ENCODE data around the gene OR1F1. TPM values are rescaled to one million over a fixed set of nuclear protein-coding genes. Genes with fewer than 3 reads are reported as not detected.

OR1F1 gene
- total and polyA plus RNA-seq, 2 donors (not counting 1 experiment from before 2014, with no cell fraction given), result not detected

DNA sequence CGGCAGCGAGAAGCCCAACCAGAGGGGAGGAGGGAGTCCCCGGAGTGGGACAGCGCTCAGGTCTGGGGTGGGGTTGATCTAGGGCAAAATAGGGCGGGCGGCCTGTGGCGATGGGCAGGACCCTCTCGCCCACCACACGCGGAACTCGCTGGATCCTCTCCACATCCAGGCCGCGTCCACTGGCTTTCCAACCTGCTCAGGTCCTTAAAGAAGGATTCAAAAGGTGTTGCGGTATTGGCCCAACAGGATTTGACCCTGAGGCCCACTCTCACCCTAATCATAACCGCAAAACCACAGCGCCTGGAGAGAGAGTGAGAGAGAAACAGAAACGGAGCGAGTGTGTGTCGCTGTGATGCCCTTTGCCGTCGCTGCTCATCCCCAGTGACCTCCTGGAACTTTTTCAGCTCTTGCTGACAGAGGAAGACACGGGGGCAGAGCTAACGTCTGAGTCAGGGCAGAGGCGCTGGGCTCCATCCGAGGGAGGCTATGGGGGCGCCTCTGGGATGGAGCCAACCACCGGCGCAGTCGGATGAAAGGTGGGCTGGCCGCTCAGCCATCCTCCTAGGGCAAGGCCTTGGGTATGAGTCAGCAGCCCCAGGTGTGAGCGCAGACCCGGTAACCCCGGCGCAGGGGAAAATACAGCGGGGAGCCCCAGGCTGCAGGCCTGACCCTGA lies 16.7 kb upstream of the OR1F1 start:
- Histone ChIP-seq H3K27me3 (replicated peaks in 1 of 4; ENCODE audit: control extremely low read depth in 1 of 4, control insufficient read depth in 3 of 4, insufficient read depth in 4 of 4, low read length in 3 of 4) (peaks cover 0 to 76% (median 52%) of the 10 kb centered on the region in 4 experiments), H4K20me1 (ENCODE audit: control insufficient read depth, insufficient read depth, low read length, poor library complexity, severe bottlenecking) (no peaks in the 10 kb centered on the region), H3K27ac (ENCODE audit: low read length in 2 of 2) (no peak overlapping the region), H2AFZ (ENCODE audit: insufficient read depth, low read depth, low read length, poor library complexity, severe bottlenecking) (peak overlapping the region; percentile 60), H3K4me1 (ENCODE audit: control insufficient read depth in 2 of 2, insufficient read depth in 2 of 2, low read length in 2 of 2) (peaks cover 40 to 47% of the 10 kb centered on the region in 2 donors), H3K79me2 (ENCODE audit: control insufficient read depth, insufficient read depth, low read length) (no peaks in the 10 kb centered on the region), H3K9me3 (ENCODE audit: control extremely low read depth in 1 of 3, control insufficient read depth in 2 of 3, insufficient read depth in 1 of 3, low read length in 2 of 3) (peaks cover 0 to 49% (median 0%) of the 10 kb centered on the region in 3 donors), H3K4me3 (ENCODE audit: control extremely low read depth in 1 of 5, extremely low read depth in 1 of 5, insufficient read depth in 1 of 5, low read depth in 2 of 5, low read length in 4 of 5) (peak overlapping the region in 4 of 5 experiments; percentile 1 to 41 (median 25)), H3K9ac (ENCODE audit: low read length) (peak overlapping the region; percentile 49), H3K4me2 (replicated peaks; ENCODE audit: low read depth, low read length, poor library complexity, severe bottlenecking) (peak overlapping the region; percentile 66), H3K36me3 (replicated peaks in 1 of 2; ENCODE audit: control extremely low read depth in 1 of 2, control insufficient read depth in 1 of 2, extremely low read depth in 1 of 2, insufficient read depth in 2 of 2, low read length in 1 of 2) (no peaks in the 10 kb centered on the region)
- TF ChIP-seq EZH2 (IDR thresholded peaks at IDR 0.05; ENCODE audit: borderline replicate concordance, insufficient read depth, low read depth, low read length, poor library complexity, severe bottlenecking), result peak; percentile 72
- TF ChIP-seq, protein P1, sequence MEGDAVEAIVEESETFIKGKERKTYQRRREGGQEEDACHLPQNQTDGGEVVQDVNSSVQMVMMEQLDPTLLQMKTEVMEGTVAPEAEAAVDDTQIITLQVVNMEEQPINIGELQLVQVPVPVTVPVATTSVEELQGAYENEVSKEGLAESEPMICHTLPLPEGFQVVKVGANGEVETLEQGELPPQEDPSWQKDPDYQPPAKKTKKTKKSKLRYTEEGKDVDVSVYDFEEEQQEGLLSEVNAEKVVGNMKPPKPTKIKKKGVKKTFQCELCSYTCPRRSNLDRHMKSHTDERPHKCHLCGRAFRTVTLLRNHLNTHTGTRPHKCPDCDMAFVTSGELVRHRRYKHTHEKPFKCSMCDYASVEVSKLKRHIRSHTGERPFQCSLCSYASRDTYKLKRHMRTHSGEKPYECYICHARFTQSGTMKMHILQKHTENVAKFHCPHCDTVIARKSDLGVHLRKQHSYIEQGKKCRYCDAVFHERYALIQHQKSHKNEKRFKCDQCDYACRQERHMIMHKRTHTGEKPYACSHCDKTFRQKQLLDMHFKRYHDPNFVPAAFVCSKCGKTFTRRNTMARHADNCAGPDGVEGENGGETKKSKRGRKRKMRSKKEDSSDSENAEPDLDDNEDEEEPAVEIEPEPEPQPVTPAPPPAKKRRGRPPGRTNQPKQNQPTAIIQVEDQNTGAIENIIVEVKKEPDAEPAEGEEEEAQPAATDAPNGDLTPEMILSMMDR (IDR thresholded peaks at IDR 0.05), result no peak
- Mint-ChIP-seq H3K4me1 (peaks cover 29% of the 10 kb centered on the region), H3K27me3 (peaks cover 54% of the 10 kb centered on the region), H3K27ac (peak overlapping the region; percentile 71), H3K4me3 (peak overlapping the region; percentile 84), H3K9me3 (ENCODE audit: insufficient read depth) (no peaks in the 10 kb centered on the region)
- 2% methylated on average over 28 of the region's 35 CpGs for WGBS (ENCODE audit: insufficient coverage)
- intact Hi-C loops (cut with micrococcal nuclease), result loop anchor here (1.0 to 5.0 kb wide), 2 partner anchors 19 to 124 kb away; partner anchors contain the start of gene MMP25
- POLR2A ChIA-PET, result interaction anchor here (0.7 to 1.1 kb wide), 3 partner anchors 13 to 112 kb away, joined by 3 to 5 read pairs (median 4); no protein-coding TSS in a partner anchor
- CTCF ChIA-PET, result interaction anchor here (0.6 to 1.9 kb wide), 6 partner anchors 70 to 236 kb away, joined by 3 to 7 read pairs (median 3); no protein-coding TSS in a partner anchor
- ATAC-seq (ENCODE audit: low read depth), result peak; percentile 64
- peak; percentile 65 for DNase-seq
